DMS153 treated with DMSO at 0.1 percent for 48 hours (cell line): ENCODE results near the gene OR2T1.
A peak's percentile ranks its signal among the peaks of the same experiment; 100 is the strongest.
"Not testable (repeated sequence)": the region's sequence is repeated elsewhere in the genome, so short reads cannot be mapped to it uniquely, and the experiment has no call there.

ENCODE experiments used
- DNase-seq: peaks from one replicate; lab custom pipeline; 2025; ENCODE audit not compliant: unreplicated experiment; lab: John Stamatoyannopoulos, UW

OR2T1 gene, protein sequence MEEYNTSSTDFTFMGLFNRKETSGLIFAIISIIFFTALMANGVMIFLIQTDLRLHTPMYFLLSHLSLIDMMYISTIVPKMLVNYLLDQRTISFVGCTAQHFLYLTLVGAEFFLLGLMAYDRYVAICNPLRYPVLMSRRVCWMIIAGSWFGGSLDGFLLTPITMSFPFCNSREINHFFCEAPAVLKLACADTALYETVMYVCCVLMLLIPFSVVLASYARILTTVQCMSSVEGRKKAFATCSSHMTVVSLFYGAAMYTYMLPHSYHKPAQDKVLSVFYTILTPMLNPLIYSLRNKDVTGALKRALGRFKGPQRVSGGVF

DNA sequence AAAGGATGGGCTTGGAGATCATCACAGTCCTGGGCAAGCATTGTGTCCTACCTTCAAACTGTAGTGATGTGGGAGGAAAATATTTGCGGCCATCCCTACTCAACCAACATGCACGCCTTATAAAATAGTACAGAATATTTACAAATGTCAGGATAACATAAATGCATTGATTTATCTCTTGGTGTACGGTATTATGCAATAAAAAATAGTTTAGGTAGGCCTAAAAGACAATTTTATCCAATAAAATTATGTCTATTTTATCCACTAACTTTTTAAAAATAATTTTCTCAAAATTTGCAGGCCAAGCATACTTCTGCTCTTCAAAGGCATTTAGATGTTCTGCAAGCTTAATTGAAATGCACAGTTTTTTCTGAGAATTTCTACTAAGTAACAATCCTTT is at the start of gene OR2T1:
TSS of gene OR2T1 (plus strand) at position 301 of the 400 bp plus-strand sequence. CDS start 3,100 bp downstream, outside the sequence.
- DNase-seq: no peak

DNA sequence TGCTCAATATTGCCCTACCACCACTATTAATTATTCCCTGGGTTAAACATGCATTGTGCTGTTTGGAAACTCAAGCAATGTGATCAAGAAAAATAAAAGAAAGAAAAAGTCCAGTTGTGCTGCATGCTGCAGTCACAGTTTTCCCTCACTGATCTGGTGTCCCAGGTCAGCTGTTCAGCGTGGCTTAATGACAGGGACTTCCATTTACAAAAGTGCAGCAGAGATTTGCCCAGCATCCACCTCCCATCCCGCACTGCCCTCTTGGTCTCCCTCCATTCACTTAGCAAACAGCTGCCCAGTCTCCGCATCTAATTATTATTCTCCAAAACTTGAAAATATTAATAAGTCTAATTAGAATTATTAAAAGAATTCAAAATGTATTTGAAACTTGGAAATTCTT is 43.4 kb upstream of the OR2T1 start:
- no peak for DNase-seq

DNA sequence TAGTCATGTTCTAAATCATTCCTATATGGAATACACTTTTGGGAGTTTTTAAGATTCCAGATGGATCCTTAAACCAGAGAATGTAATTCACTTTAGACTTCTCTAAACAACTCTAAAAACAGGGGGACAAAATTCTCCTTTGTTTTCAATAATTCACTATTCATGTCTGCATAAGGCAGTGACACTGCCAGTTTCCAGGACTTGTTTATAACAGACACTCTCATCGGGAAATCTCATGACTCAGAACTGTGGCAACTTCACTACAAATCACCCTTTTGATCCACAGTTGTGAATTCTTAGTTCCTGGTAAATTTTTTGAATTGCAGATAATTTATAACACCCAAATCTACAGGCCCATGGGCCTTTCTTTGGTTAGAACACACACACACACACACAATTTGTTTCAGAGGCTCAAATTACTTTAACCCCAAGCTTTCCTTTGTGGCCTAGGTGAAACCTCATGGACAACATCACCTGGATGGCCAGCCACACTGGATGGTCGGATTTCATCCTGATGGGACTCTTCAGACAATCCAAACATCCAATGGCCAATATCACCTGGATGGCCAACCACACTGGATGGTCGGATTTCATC is 41.6 kb upstream of the OR2T1 start, which contains the start of gene OR2T4:
TSS of gene OR2T4 (plus strand) at position 545 of the 595 bp plus-strand sequence. CDS start at position 545, 0 bp downstream.
- DNase-seq: no peak

DNA sequence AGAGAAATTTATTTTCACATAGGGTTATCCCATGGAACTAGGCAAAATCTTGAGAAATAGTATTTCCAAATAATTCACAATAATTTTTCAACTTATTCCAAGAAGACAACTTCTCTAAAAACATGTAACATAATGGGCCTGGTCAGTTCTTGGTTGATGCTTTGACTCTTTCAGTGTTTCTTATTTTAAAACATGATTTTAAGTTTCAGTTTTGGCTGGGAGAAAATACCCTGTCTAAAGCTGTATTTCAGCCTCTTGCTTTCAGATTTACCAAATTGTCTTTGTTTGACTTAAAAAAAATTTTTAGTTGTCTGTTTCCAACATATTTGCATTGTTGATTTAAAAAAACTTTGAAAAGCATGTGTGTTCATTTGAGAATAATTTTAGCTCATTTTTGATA is 36.2 kb upstream of the OR2T1 start:
- DNase-seq: no peak

DNA sequence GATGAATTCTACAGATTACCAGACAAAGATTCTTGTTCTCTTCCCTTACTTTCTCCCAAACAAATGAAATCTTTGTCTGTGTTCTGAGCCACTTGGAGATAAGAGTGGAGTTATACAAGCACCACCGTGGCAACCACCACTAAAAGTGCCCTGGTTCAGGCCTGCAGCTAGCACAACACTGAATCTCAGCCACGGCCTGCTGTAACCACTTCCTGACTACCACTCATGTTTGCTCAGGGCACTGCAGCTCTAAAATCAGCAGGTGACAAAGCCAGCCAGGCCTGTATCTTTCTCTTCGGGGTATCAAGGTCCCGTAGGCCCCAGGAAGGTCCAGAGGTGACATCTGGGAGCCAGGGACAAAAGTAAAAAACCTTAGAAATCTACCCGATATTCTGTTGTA is 30.5 kb upstream of the OR2T1 start:
- no peak for DNase-seq

DNA sequence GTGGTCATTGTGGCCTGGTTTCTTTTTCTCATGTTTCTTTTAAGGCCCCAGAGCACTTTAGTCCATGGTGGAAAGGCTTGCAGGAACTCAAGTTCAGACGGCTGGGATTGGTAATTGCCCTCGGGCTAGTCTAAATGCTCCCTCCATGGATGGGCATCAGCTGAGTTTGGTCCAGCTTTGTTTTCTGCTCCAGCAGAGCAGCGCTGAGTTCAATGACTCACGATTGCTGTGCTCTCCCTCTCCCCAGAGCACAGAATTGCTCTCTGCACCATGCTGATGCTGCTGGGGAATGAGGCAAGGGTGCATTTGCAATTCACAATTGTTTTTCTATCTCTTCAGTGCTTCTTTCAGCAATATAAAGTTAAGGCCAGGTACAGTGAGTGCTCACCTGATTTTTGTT is 29.1 kb upstream of the OR2T1 start:
- no peak for DNase-seq

DNA sequence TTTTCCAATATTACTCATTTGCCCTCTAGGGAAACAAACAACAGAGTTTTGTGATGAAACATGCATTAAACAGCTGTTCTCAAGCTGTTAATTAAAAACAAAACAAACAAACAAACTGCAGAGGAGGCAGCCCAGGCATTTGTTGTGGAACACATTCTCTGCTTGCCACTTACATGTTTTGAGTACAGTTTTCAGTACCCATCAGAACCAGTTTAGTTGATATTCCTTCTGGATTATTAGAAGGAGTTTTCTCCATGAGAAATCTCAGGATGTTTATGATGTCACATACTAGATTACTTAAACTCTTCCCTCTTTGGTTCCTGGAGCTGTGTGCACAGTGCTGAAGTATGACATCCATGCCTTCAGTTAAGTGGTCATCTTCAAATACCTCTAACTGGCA is 27.4 kb upstream of the OR2T1 start, which contains the start of gene OR2T6:
TSS of gene OR2T6 (plus strand) at position 301 of the 400 bp plus-strand sequence. CDS start 11,863 bp downstream, outside the sequence.
- no peak for DNase-seq

DNA sequence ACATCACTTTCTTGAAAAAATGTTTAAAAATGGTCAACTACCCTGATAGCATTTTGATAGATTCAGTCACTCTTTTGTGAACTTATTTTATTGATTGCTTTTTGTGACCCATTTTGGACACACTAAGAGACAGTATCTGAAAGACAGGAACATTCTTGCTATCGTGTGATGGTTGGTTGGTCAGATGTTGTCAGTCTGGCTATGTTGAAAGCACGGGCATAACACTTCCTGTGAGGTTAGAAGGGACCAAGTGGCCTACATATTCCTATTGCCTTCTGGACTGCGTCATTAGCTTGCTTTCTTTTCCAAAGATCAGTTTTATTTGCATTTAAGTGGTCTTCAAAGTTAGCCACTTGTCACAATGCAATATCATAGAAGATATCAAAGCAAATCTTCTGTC is 25.9 kb upstream of the OR2T1 start:
- DNase-seq: no peak

DNA sequence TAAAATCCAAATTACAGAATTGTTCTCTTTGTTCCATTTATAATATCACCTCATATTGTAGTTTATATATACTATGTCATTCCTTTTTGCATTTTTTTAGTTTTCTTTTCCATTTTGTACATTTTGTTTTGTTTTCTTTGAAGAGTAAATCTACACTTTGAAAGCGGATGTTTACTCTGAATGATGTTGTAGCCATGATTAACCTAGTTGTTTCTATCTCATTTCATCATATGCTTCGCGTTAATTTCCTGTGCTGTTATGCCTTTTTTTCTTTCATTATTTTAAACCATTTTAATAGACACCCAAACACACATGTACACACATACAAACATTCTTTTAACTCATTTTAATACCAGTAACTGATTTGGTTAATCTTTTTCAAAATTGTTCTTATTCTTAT is 22.0 kb upstream of the OR2T1 start:
- no peak for DNase-seq

DNA sequence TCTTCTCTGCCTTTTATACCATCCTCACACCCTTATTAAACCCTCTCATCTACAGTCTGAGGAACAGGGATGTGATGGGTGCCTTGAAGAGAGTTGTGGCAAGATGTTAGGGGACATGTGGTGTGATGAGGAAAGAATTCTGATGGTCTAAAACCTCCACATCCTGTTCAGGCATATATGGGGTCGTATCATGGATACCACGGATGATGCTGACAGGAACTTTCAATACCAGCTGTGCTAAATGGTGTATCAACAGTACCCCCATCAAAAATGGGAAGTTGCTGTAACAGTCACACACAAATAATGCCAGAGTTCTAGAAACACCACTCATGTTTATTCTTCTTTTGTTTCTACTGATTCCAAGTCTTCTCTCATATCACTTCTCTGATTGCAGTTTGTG is 14.4 kb upstream of the OR2T1 start:
- no peak for DNase-seq

DNA sequence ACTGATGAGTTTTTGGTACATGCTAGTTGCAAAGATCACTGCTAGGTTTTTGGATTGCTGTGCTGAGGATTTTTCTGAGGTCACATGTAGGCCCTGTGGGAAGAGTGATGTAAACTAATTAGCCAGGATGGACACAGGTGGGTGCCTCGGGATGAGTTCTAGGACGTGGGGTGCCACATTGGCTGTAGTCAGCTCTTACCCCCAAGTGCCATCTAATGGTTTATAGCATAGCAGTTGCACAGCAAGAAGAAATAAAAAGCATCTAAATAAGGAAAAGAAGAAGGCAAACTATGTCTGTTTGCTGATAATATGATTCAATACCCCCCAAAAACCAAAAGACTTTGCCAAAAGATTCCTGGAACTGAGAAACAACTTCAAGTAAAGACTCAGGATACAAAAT is 9.8 kb upstream of the OR2T1 start:
- DNase-seq: no peak

DNA sequence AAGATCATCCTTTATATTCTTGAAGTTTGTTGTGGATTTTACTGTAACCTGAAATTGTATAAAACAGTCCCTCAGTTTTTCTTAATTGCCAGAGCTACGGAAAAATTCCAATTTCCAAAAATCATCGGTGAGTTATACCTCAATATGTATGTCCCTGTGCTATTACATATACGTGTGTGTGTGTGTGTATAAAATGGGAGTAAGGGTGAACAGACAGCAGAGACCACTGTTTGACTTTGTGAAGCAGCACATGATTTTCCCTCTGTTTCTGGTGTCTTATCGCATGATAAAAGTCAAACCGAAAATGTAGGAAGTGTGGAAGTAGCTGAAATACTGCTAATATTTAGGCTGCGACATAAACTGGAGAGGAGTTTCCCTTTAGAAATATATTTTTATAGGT is 1.2 kb downstream of the OR2T1 start:
- DNase-seq: peak; percentile 54

DNA sequence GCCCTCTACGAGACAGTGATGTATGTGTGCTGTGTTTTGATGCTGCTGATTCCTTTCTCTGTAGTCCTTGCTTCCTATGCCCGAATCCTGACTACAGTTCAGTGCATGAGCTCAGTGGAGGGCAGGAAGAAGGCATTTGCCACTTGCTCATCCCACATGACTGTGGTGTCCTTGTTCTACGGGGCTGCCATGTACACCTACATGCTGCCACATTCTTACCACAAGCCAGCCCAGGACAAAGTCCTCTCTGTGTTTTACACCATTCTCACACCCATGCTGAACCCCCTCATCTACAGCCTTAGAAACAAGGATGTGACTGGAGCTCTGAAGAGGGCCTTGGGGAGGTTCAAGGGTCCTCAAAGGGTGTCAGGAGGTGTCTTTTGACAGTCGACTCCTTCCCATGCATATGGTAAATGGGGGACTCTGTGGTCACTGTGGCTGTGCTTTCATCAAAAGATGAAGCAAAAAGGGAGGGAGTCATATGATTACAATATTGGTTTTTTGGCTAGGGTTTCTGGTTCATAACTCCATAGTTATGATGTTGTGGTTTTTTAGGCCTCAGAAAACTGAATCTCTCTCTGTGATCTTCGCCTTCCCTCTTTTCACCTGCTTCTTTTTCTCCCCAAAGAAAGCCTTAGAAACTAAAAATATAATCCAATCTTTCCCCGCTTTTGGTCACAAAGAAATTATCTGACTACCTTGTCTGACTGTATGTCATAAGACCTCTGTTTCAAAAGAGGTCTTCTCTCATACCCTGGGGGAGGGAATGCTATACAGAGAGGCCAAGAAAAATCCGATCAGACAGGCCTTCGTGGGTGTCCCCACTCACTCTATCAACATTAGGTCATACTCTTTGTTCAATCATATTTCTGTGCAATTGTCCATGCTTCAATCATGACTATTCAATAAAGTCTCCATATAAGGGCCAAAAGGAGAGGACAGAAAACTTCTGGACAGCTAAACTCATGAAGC is 4.2 kb downstream of the OR2T1 start:
- no peak for DNase-seq

DNA sequence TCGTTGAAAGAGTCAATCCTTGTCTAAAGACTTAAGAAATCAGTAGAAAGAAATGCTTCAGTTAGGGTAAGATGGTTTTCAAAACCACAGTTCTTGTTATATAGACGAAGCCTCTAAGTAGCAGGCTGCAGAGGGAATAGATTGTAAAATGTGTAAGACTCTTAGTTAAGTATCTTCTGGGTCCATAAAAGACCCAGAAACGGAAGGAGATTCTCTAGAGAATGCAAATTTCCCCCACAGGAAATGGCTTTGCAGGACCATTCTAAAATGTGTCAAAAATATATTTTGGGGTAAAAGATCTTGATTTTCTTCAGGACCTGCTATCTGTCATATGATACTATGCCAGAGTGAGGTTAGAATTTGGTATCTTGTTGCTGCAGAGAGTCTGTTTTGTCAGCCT is 13.4 kb downstream of the OR2T1 start:
- no peak for DNase-seq

DNA sequence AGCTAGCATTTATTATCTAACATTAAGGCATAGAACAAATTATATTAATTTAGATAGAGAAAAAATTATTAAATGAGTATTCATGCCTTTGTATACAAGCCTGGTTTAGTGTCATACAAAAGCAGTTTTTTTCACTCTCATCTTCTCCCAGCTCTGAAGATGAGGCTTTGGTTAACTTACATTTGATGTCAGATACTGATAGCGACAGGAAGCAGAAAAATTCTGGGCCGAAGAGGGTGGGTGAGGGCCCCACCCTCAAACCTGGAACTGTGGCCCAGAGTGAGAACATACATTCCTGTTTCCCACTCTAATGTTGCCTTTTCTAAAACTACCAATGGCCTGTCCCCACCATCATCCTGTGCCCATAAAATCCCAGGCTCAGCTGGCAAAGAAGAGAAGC is 15.0 kb downstream of the OR2T1 start:
- DNase-seq: no peak

DNA sequence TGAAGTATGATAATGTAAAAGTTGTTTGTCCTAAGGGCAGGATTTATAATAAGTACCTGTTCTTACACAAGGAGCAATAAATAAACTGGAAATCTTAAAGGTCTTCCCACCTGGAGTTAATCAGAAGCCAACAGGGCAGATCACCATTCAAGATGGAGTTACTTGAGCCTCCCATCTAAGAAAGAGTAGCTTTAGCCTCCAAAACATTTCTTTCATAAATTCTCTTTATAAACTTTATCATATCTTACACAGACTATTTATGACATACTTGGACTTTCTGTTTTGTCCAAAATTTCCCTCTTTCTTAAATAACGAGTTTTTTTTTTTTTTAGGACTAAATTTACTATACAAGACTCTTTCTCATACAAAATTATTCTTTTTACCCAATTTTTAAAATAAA is 18.5 kb downstream of the OR2T1 start:
- no peak for DNase-seq

DNA sequence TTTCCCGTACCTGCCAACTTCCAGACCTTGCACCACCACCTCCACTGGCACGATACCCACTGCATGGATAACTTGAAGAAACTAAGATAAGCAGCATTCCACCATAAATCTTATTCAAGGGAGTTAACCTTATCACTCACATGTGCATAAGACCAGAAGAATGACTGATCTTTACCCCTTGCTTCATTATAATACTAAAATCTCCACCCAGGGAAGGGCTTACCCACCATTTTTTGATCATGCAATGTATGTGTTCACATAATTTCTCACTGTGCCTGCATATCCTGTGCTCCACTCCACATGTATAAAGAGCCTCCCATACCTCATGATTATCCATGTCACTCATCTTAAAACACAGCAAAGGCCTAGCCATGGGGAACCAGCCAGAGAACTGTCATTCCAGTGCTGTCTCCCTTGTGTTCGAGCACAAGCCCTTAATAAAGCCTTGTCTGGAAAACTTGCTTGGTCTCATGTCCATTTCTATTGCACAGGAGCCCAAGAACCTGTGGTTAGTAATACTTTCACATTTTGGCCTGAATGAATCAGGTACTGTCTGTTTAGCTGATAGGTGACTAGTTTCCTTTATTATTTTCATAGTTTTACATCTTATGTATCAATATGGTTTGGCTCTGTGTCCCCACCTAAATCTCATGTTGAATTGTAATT is 24.8 kb downstream of the OR2T1 start:
- DNase-seq: not testable (repeated sequence)

DNA sequence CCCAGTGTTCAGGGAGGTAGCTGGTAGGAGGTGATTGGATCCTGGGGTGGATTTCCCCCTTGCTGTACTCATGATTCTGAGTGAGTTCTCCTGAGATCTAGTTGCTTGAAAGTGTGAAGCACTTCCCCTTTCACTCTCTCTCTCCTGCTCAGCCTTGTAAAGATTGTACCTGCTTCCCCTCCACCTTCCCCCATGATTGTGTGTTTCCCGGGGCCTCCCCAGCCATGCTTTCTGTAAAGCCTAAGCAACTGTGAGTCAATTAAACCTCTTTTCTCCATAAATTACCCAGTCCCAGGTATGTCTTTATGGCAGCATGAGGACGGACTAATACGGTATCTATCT is 25.3 kb downstream of the OR2T1 start:
- DNase-seq: not testable (repeated sequence)

DNA sequence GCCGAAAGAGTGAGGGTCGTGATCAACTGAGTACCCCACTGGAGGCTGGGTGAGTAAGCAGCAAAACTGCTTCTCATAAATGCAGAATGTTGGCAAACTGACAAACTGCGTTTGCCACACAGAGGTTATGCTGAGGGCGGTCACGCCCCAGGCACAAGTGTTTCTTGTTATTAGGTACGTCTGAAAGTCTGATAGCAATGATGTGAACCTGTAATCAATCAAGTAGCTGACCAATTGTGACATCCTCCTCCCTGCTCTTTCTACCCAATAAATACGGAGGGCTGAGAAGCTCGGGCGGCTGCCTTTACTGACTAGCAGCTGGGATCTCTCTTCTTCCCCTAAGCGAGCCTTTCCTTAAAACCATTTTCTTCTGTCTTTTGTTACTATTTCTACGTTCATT is 28.8 kb downstream of the OR2T1 start:
- DNase-seq: not testable (repeated sequence)

DNA sequence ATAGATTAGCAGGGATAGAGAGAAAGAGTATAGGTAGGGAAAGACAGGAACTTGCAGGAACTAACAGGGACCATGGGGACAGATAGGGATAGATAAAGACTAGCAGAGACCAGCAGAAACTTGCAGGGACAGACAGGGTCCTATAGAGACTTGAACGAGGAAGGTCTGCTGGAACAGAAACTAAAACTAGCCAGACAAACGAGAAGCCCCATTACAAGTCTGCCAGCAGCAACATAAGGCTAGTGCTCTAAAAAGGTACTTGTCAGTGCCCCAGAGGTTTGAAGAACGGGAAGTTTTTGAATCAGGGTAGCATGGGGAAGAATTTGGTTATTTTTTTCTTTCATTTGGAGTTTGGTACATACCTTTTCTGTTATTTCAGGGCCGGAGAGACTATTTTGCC is 29.4 kb downstream of the OR2T1 start:
- not testable (repeated sequence) for DNase-seq

DNA sequence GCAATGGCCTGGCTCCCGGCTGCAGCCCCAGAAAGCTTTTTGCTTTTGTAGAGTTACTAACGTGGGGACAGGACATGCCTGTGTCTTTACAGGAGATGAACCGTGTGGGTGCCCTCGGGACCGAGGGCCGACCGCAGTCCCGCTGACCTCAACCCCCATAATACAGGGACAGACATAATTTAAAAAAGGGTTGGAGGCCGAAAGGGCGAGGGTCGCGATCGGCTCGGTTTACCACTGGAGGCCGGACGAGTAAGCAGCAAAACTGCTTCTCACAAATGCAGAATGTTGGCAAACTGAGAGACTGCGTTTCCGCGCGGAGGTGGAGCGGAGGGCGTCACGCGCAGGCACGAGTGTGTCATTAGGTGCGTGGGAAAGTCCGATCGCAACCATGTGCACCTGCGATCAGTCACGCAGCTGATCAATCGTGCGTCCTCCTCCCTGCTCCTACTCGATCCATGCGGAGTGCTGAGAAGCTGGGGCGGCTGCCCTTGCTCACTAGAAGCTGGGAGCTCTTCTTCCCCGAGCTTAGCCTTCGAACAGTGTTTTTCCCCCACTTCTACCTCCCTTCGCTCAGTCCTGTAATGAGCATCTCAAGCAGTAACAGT is 31.1 kb downstream of the OR2T1 start:
- not testable (repeated sequence) for DNase-seq
